Measurements from ENCODE around the gene ABCD2. TPM values are rescaled to one million over a fixed set of nuclear protein-coding genes. Genes with fewer than 3 reads are reported as not detected.
A peak's percentile ranks its signal among the peaks of the same experiment; 100 is the strongest.

ABCD2 gene
- total and polyA plus RNA-seq, 9 of the 15 experiments (the other 6 are each of a cell fraction or from before 2014, with no cell fraction given), result 0.01 to 0.08 (median 0.04) TPM; not detected in 3

- in situ Hi-C loops (cut with MboI) (no loop called here), intact Hi-C loops (cut with micrococcal nuclease) (no loop called here)
- no peaks in the 10 kb centered on the region for H3K9me3 ChIP-seq (replicated peaks; ENCODE audit: control insufficient read depth, insufficient read depth, low read depth, low read length)
- H3K9me1 ChIP-seq (ENCODE audit: control insufficient read depth, insufficient read depth, low read length), result no peaks in the 10 kb centered on the region
- ChIA-PET CTCF (ENCODE audit: low intra/inter-chr PET ratio) (no interaction called here), POLR2A (no interaction called here)
- no peak for ATAC-seq
- H4K20me1 ChIP-seq (replicated peaks; ENCODE audit: control insufficient read depth, insufficient read depth, low read length), result no peaks in the 10 kb centered on the region
- no peak overlapping the region for H3K27ac ChIP-seq (ENCODE audit: extremely low read depth, low read depth, low read length)
- no peaks in the 10 kb centered on the region for H3K79me2 ChIP-seq (ENCODE audit: control insufficient read depth, insufficient read depth, low read length)
- H3K36me3 ChIP-seq (ENCODE audit: control insufficient read depth, insufficient read depth, low read length), result no peaks in the 10 kb centered on the region; the same call in 2 of the 3 replicates
- H2AFZ ChIP-seq (ENCODE audit: low read depth, low read length), result no peak overlapping the region
- FAIRE-seq, result no peak
- no peak overlapping the region for H3K4me2 ChIP-seq (ENCODE audit: insufficient read depth, low read length)
- no TSS peak for BruUV-seq (replicated peaks)
- TF ChIP-seq ZNF584 (CRISPR knock-in tag; IDR thresholded peaks at IDR 0.05; ENCODE audit: low read depth) (no peak), C11orf30 (IDR thresholded peaks at IDR 0.05; ENCODE audit: low read depth) (0 out of 2 replicates have a peak, but pooled peaks have one; percentile 7)
- H3K4me1 ChIP-seq (replicated peaks in 1 of 2; ENCODE audit: control insufficient read depth in 2 of 2, insufficient read depth in 2 of 2, low read length in 2 of 2), result no peaks in the 10 kb centered on the region
- DNase-seq (ENCODE audit: extremely low read depth in 1 of 4, low spot score in 3 of 4), result no peak
- no peak overlapping the region for H3K4me3 ChIP-seq
- H3K9ac ChIP-seq (ENCODE audit: insufficient read depth in 1 of 2, low read depth in 2 of 2, low read length in 2 of 2), result no peak overlapping the region
- H3K27me3 ChIP-seq (ENCODE audit: control insufficient read depth in 2 of 2, insufficient read depth in 2 of 2, low read length in 2 of 2), result no peaks in the 10 kb centered on the region
Measured at GRCh38 chr12:39638178-39638577, 18.6 kb upstream of the ABCD2 start.

- CTCF ChIA-PET (ENCODE audit: low intra/inter-chr PET ratio), result no interaction called here
- no peak for FAIRE-seq
- in situ Hi-C loops (cut with MboI), result no loop called here
Measured at GRCh38 chr12:39632670-39633069, 13.1 kb upstream of the ABCD2 start.

More at GRCh38 chr12:39632670-39633069, 13.1 kb upstream of the ABCD2 start:
- H4K20me1 ChIP-seq (replicated peaks; ENCODE audit: control insufficient read depth, insufficient read depth, low read length), result no peaks in the 10 kb centered on the region
- H3K9ac ChIP-seq (ENCODE audit: insufficient read depth in 1 of 2, low read depth in 2 of 2, low read length in 2 of 2), result no peak overlapping the region
- DNase-seq (ENCODE audit: extremely low read depth in 1 of 4, low spot score in 3 of 4) (no peak), ATAC-seq (0 out of 3 replicates have a peak, but pooled peaks have one; percentile 49)
- POLR2A ChIA-PET, result no interaction called here
- no peak overlapping the region for H3K4me3 ChIP-seq
- intact Hi-C loops (cut with micrococcal nuclease), result no loop called here
- no TSS peak for BruUV-seq (replicated peaks)
- no peaks in the 10 kb centered on the region; the same call in 2 of the 3 replicates for H3K36me3 ChIP-seq (ENCODE audit: control insufficient read depth, insufficient read depth, low read length)
- H2AFZ ChIP-seq (ENCODE audit: low read depth, low read length), result no peak overlapping the region
- H3K27ac ChIP-seq (ENCODE audit: extremely low read depth, low read depth, low read length), result no peak overlapping the region
- H3K4me2 ChIP-seq (ENCODE audit: insufficient read depth, low read length), result no peak overlapping the region
- no peaks in the 10 kb centered on the region for H3K9me3 ChIP-seq (replicated peaks; ENCODE audit: control insufficient read depth, insufficient read depth, low read depth, low read length)
- no peaks in the 10 kb centered on the region for H3K9me1 ChIP-seq (ENCODE audit: control insufficient read depth, insufficient read depth, low read length)
- no peaks in the 10 kb centered on the region; a peak in 1 of 5 replicates for H3K4me1 ChIP-seq (replicated peaks in 1 of 2; ENCODE audit: control insufficient read depth in 2 of 2, insufficient read depth in 2 of 2, low read length in 2 of 2)
- H3K79me2 ChIP-seq (ENCODE audit: control insufficient read depth, insufficient read depth, low read length), result peaks cover 4% of the 10 kb centered on the region; the same call in 2 of the 3 replicates
- TF ChIP-seq ZBTB1 (CRISPR knock-in tag; IDR thresholded peaks at IDR 0.05; ENCODE audit: borderline replicate concordance, low read depth) (no peak), ZNF583 (CRISPR knock-in tag; IDR thresholded peaks at IDR 0.05) (no peak), HDAC8 (tag; IDR thresholded peaks at IDR 0.05) (no peak), SMAD2 (IDR thresholded peaks at IDR 0.05; ENCODE audit: low read depth, low read length) (no peak), CREB3 (tag; conservative IDR thresholded peaks at IDR 0.05; ENCODE audit: low read depth) (no peak), TRIM28 (IDR thresholded peaks at IDR 0.05) (no peak), RBM39 (optimal IDR thresholded peaks at IDR 0.05; ENCODE audit: low read depth, low read length) (no peak), THAP7 (CRISPR knock-in tag; IDR thresholded peaks at IDR 0.05) (no peak), SNIP1 (IDR thresholded peaks at IDR 0.05; ENCODE audit: low read depth) (no peak), C11orf30 (IDR thresholded peaks at IDR 0.05; ENCODE audit: low read depth) (no peak)
- no peaks in the 10 kb centered on the region for H3K27me3 ChIP-seq (ENCODE audit: control insufficient read depth in 2 of 2, insufficient read depth in 2 of 2, low read length in 2 of 2)
